ENCODE data around the gene DEK.

The DEK gene

DNA sequence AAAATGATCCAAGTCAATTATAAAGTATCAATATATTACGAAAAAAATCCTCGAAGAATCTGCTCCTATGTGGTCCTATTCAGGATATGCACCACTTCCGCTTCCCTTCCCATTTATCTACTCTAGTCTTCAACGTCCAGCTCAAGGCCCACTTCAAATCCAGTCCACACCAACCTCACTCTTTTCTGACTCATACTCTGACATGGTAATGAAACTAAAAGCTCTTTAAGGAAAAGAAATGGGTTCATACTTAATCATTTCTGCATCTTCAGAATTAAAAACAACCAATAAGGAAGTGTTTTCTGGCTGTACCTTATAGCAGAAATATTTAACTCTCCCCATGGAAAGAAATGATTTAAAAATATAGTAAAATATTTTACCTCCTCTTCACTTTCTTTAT is 15.1 kb downstream of the DEK start:
- Histone ChIP-seq H3F3A (ENCODE audit: control insufficient read depth, insufficient read depth) (no peaks in the 10 kb centered on the region; the same call in 1 of the 2 replicates), H3K27me3 (ENCODE audit: control insufficient read depth, low read length) (no peaks in the 10 kb centered on the region), H3K9me3 (ENCODE audit: control insufficient read depth, insufficient read depth, low read length) (no peaks in the 10 kb centered on the region), H3K27ac (ENCODE audit: low read depth, low read length) (no peak overlapping the region), H3K4me3 (ENCODE audit: low read length) (no peak overlapping the region), H4K20me1 (ENCODE audit: control insufficient read depth, insufficient read depth, low read depth, low read length) (peaks cover 9% of the 10 kb centered on the region; the same call in 1 of the 2 replicates), H3K36me3 (ENCODE audit: control insufficient read depth, low read length) (peaks cover 99% of the 10 kb centered on the region), H3K4me2 (ENCODE audit: low read length) (no peak overlapping the region), H3K79me2 (ENCODE audit: control insufficient read depth, low read length) (peaks cover 100% of the 10 kb centered on the region), H3K9me2 (replicated peaks; ENCODE audit: control insufficient read depth, low read length) (no peaks in the 10 kb centered on the region), H3K4me1 (ENCODE audit: control insufficient read depth, low read length) (no peaks in the 10 kb centered on the region)
- TF ChIP-seq, protein P1, sequence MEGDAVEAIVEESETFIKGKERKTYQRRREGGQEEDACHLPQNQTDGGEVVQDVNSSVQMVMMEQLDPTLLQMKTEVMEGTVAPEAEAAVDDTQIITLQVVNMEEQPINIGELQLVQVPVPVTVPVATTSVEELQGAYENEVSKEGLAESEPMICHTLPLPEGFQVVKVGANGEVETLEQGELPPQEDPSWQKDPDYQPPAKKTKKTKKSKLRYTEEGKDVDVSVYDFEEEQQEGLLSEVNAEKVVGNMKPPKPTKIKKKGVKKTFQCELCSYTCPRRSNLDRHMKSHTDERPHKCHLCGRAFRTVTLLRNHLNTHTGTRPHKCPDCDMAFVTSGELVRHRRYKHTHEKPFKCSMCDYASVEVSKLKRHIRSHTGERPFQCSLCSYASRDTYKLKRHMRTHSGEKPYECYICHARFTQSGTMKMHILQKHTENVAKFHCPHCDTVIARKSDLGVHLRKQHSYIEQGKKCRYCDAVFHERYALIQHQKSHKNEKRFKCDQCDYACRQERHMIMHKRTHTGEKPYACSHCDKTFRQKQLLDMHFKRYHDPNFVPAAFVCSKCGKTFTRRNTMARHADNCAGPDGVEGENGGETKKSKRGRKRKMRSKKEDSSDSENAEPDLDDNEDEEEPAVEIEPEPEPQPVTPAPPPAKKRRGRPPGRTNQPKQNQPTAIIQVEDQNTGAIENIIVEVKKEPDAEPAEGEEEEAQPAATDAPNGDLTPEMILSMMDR (IDR thresholded peaks at IDR 0.05; ENCODE audit: low read depth, low read length, poor library complexity, severe bottlenecking), result no peak
- no peak for TF ChIP-seq EZH2phosphoT487 (IDR thresholded peaks at IDR 0.05; ENCODE audit: borderline replicate concordance, low read length)

DNA sequence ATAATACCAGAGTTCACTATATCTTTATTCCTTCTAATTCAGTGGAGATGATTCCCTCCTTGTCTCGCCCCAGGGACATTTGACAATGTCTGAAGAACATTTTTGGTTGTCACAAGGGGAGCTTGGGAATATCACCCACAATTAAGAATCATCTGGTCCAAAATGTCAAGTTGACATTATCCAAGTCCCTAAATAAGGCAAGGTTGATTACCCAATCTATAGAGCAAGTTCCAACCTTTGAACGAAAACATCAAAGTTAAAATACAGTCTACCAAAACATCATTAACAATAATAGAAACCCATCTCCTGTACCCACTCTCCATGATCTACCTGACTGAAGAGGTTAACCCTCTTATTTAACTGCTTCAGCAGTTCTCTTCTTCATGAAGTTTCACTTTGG is 15.6 kb downstream of the DEK start:
- Histone ChIP-seq H3F3A (ENCODE audit: control insufficient read depth, insufficient read depth) (no peaks in the 10 kb centered on the region; the same call in 1 of the 2 replicates), H4K20me1 (ENCODE audit: control insufficient read depth, insufficient read depth, low read depth, low read length) (peaks cover 9% of the 10 kb centered on the region; the same call in 1 of the 2 replicates), H3K9me3 (ENCODE audit: control insufficient read depth, insufficient read depth, low read length) (no peaks in the 10 kb centered on the region), H3K79me2 (ENCODE audit: control insufficient read depth, low read length) (peaks cover 100% of the 10 kb centered on the region), H3K27me3 (ENCODE audit: control insufficient read depth, low read length) (no peaks in the 10 kb centered on the region), H3K4me1 (ENCODE audit: control insufficient read depth, low read length) (no peaks in the 10 kb centered on the region), H3K9me2 (replicated peaks; ENCODE audit: control insufficient read depth, low read length) (no peaks in the 10 kb centered on the region), H3K4me2 (ENCODE audit: low read length) (no peak overlapping the region), H3K4me3 (ENCODE audit: low read length) (no peak overlapping the region), H3K36me3 (ENCODE audit: control insufficient read depth, low read length) (peaks cover 100% of the 10 kb centered on the region), H3K27ac (ENCODE audit: low read depth, low read length) (no peak overlapping the region)
- TF ChIP-seq EZH2phosphoT487 (IDR thresholded peaks at IDR 0.05; ENCODE audit: borderline replicate concordance, low read length), result no peak
- TF ChIP-seq, protein P1 (IDR thresholded peaks at IDR 0.05; ENCODE audit: low read depth, low read length, poor library complexity, severe bottlenecking), result no peak

DNA sequence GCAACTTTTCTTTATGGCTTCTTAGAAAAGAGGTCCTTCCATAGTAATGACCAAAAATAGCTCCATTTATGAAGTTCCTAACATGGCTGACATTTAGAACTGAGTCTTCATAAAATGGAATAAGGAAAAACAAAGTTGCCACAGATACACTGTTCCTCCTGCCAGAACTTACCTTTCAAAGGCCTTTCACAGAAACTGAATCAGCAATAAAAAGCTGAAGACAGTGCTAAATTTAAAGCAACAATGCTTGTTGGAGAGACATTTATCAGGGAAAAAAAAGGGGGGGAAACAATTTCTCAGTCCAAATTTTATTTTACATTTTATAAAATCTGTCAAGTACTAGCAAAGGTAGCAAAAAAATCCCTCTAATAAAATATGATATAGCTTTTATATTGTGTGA is 17.3 kb downstream of the DEK start:
- peaks cover 100% of the 10 kb centered on the region for H3K79me2 ChIP-seq (ENCODE audit: control insufficient read depth, low read length)
- no peaks in the 10 kb centered on the region for H3K9me2 ChIP-seq (replicated peaks; ENCODE audit: control insufficient read depth, low read length)
- no peak overlapping the region for H3K4me3 ChIP-seq (ENCODE audit: low read length)
- peaks cover 100% of the 10 kb centered on the region for H3K36me3 ChIP-seq (ENCODE audit: control insufficient read depth, low read length)
- no peaks in the 10 kb centered on the region for H3K9me3 ChIP-seq (ENCODE audit: control insufficient read depth, insufficient read depth, low read length)
- peaks cover 4% of the 10 kb centered on the region; the same call in 1 of the 2 replicates for H3F3A ChIP-seq (ENCODE audit: control insufficient read depth, insufficient read depth)
- H4K20me1 ChIP-seq (ENCODE audit: control insufficient read depth, insufficient read depth, low read depth, low read length), result peaks cover 12% of the 10 kb centered on the region; the same call in 1 of the 2 replicates
- no peaks in the 10 kb centered on the region for H3K27me3 ChIP-seq (ENCODE audit: control insufficient read depth, low read length)
- H3K4me2 ChIP-seq (ENCODE audit: low read length), result no peak overlapping the region
- H3K27ac ChIP-seq (ENCODE audit: low read depth, low read length), result no peak overlapping the region
- no peak for TF ChIP-seq EZH2phosphoT487 (IDR thresholded peaks at IDR 0.05; ENCODE audit: borderline replicate concordance, low read length)
- TF ChIP-seq, protein P1 (IDR thresholded peaks at IDR 0.05; ENCODE audit: low read depth, low read length, poor library complexity, severe bottlenecking), result no peak
- H3K4me1 ChIP-seq (ENCODE audit: control insufficient read depth, low read length), result no peaks in the 10 kb centered on the region

Data from DOHH2 (cell line).